ENCODE results near the gene PTMS.
A peak's percentile ranks its signal among the peaks of the same experiment; 100 is the strongest.

The PTMS gene

DNA sequence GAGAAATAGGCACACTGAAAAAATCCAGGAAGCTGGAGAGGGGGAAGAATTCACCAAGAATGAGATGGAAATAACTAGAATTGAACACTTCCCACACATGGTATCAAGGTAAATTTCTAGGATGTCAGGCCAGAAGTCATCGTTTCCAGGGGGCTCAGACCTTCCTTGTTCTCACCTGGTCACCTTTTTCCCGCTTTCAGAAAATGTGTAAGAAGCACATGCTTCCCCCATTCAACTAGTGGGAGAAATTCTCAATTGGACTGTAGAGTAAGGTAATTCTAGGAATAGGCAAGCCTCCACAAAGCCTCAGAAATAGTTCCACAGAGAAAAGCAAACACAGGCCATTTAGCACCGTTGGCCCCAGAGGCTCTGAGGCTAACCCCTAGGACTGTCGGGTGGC lies 2.8 kb upstream of the PTMS start:
- no peak overlapping the region for H3K27ac ChIP-seq (replicated peaks)
- TF ChIP-seq POLR2AphosphoS5 (IDR thresholded peaks at IDR 0.05; ENCODE audit: low read depth) (no peak), GABPA (IDR thresholded peaks at IDR 0.05; ENCODE audit: low read depth) (no peak), SPI1 (IDR thresholded peaks at IDR 0.05; ENCODE audit: borderline replicate concordance, low read depth) (no peak)
- TF ChIP-seq, protein P1, sequence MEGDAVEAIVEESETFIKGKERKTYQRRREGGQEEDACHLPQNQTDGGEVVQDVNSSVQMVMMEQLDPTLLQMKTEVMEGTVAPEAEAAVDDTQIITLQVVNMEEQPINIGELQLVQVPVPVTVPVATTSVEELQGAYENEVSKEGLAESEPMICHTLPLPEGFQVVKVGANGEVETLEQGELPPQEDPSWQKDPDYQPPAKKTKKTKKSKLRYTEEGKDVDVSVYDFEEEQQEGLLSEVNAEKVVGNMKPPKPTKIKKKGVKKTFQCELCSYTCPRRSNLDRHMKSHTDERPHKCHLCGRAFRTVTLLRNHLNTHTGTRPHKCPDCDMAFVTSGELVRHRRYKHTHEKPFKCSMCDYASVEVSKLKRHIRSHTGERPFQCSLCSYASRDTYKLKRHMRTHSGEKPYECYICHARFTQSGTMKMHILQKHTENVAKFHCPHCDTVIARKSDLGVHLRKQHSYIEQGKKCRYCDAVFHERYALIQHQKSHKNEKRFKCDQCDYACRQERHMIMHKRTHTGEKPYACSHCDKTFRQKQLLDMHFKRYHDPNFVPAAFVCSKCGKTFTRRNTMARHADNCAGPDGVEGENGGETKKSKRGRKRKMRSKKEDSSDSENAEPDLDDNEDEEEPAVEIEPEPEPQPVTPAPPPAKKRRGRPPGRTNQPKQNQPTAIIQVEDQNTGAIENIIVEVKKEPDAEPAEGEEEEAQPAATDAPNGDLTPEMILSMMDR (IDR thresholded peaks at IDR 0.05; ENCODE audit: insufficient read depth, low read length) = no peak
- TF ChIP-seq, protein P2, sequence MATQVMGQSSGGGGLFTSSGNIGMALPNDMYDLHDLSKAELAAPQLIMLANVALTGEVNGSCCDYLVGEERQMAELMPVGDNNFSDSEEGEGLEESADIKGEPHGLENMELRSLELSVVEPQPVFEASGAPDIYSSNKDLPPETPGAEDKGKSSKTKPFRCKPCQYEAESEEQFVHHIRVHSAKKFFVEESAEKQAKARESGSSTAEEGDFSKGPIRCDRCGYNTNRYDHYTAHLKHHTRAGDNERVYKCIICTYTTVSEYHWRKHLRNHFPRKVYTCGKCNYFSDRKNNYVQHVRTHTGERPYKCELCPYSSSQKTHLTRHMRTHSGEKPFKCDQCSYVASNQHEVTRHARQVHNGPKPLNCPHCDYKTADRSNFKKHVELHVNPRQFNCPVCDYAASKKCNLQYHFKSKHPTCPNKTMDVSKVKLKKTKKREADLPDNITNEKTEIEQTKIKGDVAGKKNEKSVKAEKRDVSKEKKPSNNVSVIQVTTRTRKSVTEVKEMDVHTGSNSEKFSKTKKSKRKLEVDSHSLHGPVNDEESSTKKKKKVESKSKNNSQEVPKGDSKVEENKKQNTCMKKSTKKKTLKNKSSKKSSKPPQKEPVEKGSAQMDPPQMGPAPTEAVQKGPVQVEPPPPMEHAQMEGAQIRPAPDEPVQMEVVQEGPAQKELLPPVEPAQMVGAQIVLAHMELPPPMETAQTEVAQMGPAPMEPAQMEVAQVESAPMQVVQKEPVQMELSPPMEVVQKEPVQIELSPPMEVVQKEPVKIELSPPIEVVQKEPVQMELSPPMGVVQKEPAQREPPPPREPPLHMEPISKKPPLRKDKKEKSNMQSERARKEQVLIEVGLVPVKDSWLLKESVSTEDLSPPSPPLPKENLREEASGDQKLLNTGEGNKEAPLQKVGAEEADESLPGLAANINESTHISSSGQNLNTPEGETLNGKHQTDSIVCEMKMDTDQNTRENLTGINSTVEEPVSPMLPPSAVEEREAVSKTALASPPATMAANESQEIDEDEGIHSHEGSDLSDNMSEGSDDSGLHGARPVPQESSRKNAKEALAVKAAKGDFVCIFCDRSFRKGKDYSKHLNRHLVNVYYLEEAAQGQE (IDR thresholded peaks at IDR 0.05; ENCODE audit: insufficient replicate concordance, low read depth) = no peak
- H3K27me3 ChIP-seq (ENCODE audit: insufficient read depth, poor library complexity, severe bottlenecking) = peaks cover 35% of the 10 kb centered on the region
- no peak overlapping the region for H3K4me3 ChIP-seq (replicated peaks; ENCODE audit: insufficient read depth, low read length)
- DNase-seq (ENCODE audit: low read depth in 1 of 2, low spot score in 1 of 2) = no peak

DNA sequence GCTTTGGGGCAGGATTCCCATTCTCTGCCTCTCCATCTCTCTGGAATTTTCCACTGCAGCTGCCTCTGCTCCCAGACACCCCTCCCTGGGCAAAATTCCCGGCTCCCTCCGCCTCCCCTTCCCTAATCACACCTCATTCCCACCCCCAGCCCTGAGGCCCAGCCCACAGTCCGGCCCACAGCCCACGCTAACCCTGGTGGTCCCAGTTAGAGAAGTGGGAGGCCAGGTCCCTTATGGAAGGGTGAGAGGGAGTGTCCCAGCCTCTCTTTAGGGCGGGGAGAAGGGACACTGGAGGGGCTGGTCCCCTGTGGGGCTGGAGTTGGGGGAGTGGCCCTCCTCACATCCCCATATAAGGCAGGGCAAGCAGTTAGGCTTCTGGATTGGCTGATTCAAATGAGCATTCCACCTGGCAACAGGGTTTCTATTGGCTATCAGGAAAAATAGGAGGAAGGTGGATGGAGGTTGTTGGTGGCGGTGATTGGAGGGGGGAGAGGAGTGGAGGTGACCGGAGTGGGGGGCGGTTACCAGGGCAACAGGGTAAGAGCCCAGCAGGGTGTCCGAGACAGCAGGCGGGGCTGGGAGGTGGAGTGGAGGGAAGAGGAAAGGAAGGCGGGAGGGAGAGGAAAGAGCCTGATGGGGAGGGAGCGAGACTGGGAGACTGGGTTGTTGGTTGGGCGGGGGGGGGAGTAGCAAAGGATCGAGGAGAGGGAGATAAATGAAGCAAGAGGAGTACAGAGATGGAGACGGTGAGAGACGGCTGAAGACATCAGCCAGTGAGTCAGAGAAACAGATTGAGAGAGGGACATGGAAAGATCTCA lies 1.9 kb upstream of the PTMS start:
- TF ChIP-seq GABPA (IDR thresholded peaks at IDR 0.05; ENCODE audit: low read depth) = no peak
- TF ChIP-seq, protein P1 (IDR thresholded peaks at IDR 0.05; ENCODE audit: insufficient read depth, low read length) = no peak
- TF ChIP-seq SPI1 (IDR thresholded peaks at IDR 0.05; ENCODE audit: borderline replicate concordance, low read depth) = no peak
- TF ChIP-seq, protein P2 (IDR thresholded peaks at IDR 0.05; ENCODE audit: insufficient replicate concordance, low read depth) = no peak
- no peak for TF ChIP-seq POLR2AphosphoS5 (IDR thresholded peaks at IDR 0.05; ENCODE audit: low read depth)
- Histone ChIP-seq H3K27ac (replicated peaks) (no peak overlapping the region), H3K27me3 (ENCODE audit: insufficient read depth, poor library complexity, severe bottlenecking) (peaks cover 42% of the 10 kb centered on the region)

DNA sequence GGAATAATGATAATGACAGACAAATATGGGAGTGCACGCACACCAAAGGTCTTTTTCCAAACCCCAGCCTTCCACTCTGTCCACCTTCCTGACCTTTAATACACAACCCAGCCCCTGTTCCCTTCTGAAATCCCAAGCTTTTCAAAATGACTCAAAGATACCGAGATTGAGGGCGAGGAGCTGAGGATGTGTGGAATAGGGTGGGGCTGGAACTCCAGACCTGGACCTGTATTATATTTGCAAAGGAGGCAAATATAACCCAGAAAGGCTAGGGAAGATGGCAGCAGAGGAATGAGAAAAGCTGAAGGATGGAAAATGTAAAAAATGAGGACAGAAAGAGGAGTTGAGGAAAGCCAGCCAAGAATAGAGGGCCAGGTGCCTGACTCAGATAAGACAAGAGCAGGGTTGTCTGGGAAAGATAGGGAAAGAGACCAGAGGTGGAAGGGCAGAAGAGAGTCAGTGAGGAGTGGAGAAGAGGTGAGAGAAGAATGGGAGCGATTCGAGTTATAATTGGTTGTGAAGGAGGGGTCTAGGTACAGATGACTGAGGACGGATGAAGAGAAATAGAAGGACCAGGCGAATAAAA lies 1.0 kb upstream of the PTMS start:
- H3K27ac ChIP-seq (replicated peaks) = no peak overlapping the region
- no peak for DNase-seq (ENCODE audit: low read depth in 1 of 2, low spot score in 1 of 2)
- TF ChIP-seq SPI1 (IDR thresholded peaks at IDR 0.05; ENCODE audit: borderline replicate concordance, low read depth) (no peak), GABPA (IDR thresholded peaks at IDR 0.05; ENCODE audit: low read depth) (no peak), POLR2AphosphoS5 (IDR thresholded peaks at IDR 0.05; ENCODE audit: low read depth) (no peak)
- TF ChIP-seq, protein P2 (IDR thresholded peaks at IDR 0.05; ENCODE audit: insufficient replicate concordance, low read depth) = no peak
- TF ChIP-seq, protein P1 (IDR thresholded peaks at IDR 0.05; ENCODE audit: insufficient read depth, low read length) = no peak
- H3K4me3 ChIP-seq (replicated peaks; ENCODE audit: insufficient read depth, low read length) = no peak overlapping the region
- peaks cover 44% of the 10 kb centered on the region for H3K27me3 ChIP-seq (ENCODE audit: insufficient read depth, poor library complexity, severe bottlenecking)

More for the DNA sequence above, 1.9 kb upstream of the PTMS start:
- peak in 1 of 2 experiments; percentile 54 for DNase-seq (ENCODE audit: low read depth in 1 of 2, low spot score in 1 of 2)
- H3K4me3 ChIP-seq (replicated peaks; ENCODE audit: insufficient read depth, low read length) = no peak overlapping the region
